ENCODE measurements around the gene MYO1D. TPM values are rescaled to one million over a fixed set of nuclear protein-coding genes. Genes with fewer than 3 reads are reported as not detected.

Gene MYO1D
- total RNA-seq, 2 donors from 2014 or later = 21.4 to 48.3 TPM

GRCh38 chr17:32813021-32813420 lies 63.9 kb downstream of the MYO1D start:
- Histone ChIP-seq H3K9me3 (no peaks in the 10 kb centered on the region), H3K27me3 (no peaks in the 10 kb centered on the region), H3K4me3 (no peak overlapping the region), H3K27ac (no peak overlapping the region), H3K36me3 (replicated peaks in 1 of 2; ENCODE audit: insufficient read depth in 1 of 2, low read depth in 2 of 2) (no peaks in the 10 kb centered on the region), H3K4me1 (no peaks in the 10 kb centered on the region)
- no peak for TF ChIP-seq POLR2A (IDR thresholded peaks at IDR 0.05)
- TF ChIP-seq, protein P1, sequence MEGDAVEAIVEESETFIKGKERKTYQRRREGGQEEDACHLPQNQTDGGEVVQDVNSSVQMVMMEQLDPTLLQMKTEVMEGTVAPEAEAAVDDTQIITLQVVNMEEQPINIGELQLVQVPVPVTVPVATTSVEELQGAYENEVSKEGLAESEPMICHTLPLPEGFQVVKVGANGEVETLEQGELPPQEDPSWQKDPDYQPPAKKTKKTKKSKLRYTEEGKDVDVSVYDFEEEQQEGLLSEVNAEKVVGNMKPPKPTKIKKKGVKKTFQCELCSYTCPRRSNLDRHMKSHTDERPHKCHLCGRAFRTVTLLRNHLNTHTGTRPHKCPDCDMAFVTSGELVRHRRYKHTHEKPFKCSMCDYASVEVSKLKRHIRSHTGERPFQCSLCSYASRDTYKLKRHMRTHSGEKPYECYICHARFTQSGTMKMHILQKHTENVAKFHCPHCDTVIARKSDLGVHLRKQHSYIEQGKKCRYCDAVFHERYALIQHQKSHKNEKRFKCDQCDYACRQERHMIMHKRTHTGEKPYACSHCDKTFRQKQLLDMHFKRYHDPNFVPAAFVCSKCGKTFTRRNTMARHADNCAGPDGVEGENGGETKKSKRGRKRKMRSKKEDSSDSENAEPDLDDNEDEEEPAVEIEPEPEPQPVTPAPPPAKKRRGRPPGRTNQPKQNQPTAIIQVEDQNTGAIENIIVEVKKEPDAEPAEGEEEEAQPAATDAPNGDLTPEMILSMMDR (IDR thresholded peaks at IDR 0.05) = no peak
- intact Hi-C loops (cut with DNase I) = no loop called here
- no peak for DNase-seq
- WGBS, 2 donors = 93 to 94% methylated on average over 3 of the region's 3 CpGs
- no peak for ATAC-seq

DNA sequence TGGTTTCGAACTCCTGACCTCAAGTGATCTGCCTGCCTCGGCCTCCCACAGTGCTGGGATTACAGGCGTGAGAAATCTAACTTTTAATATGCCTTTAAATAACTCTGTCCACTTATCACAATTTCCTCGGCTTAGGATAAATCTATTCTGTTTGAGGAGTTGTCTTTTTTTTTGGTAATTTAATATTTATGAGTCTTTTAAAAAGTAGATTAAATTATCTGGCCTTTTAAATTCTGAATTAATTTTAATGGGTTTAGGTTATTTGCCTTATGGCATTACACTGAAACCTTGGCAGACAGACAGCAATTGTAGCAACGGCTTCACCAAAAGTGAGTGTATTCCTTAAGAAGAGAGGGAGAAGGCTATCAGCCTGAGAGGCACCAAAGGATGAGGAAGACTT lies 66.2 kb downstream of the MYO1D start:
- Histone ChIP-seq H3K4me3 (no peak overlapping the region), H3K27ac (no peak overlapping the region), H3K4me1 (no peaks in the 10 kb centered on the region), H3K36me3 (replicated peaks in 1 of 2; ENCODE audit: insufficient read depth in 1 of 2, low read depth in 2 of 2) (no peaks in the 10 kb centered on the region), H3K9me3 (no peaks in the 10 kb centered on the region), H3K27me3 (no peaks in the 10 kb centered on the region)
- no peak for ATAC-seq
- TF ChIP-seq, protein P1 (IDR thresholded peaks at IDR 0.05) = no peak
- no peak for TF ChIP-seq POLR2A (IDR thresholded peaks at IDR 0.05)
- 94 to 96% methylated on average over 5 of the region's 5 CpGs for WGBS, 2 donors
- no peak for DNase-seq
- intact Hi-C loops (cut with DNase I) = no loop called here

GRCh38 chr17:32807577-32807976 lies 69.3 kb downstream of the MYO1D start:
- Histone ChIP-seq H3K4me1 (no peaks in the 10 kb centered on the region), H3K27ac (no peak overlapping the region), H3K4me3 (no peak overlapping the region), H3K27me3 (no peaks in the 10 kb centered on the region), H3K9me3 (no peaks in the 10 kb centered on the region), H3K36me3 (replicated peaks in 1 of 2; ENCODE audit: insufficient read depth in 1 of 2, low read depth in 2 of 2) (no peaks in the 10 kb centered on the region)
- DNase-seq (no peak), ATAC-seq (no peak)
- TF ChIP-seq, protein P1 (IDR thresholded peaks at IDR 0.05) = no peak
- no peak for TF ChIP-seq POLR2A (IDR thresholded peaks at IDR 0.05)
- 92 to 93% methylated on average over 3 of the region's 3 CpGs for WGBS, 2 donors
- intact Hi-C loops (cut with DNase I) = no loop called here

GRCh38 chr17:32806646-32807045 lies 70.3 kb downstream of the MYO1D start:
- no peak for ATAC-seq

More at GRCh38 chr17:32806646-32807045, 70.3 kb downstream of the MYO1D start:
- H3K36me3 ChIP-seq (replicated peaks in 1 of 2; ENCODE audit: insufficient read depth in 1 of 2, low read depth in 2 of 2) = no peaks in the 10 kb centered on the region
- TF ChIP-seq, protein P1 (IDR thresholded peaks at IDR 0.05) = no peak
- no peaks in the 10 kb centered on the region for H3K9me3 ChIP-seq
- no peak overlapping the region for H3K27ac ChIP-seq
- WGBS, 2 donors = 82 to 86% methylated on average over 2 of the region's 2 CpGs
- DNase-seq = no peak
- H3K27me3 ChIP-seq = no peaks in the 10 kb centered on the region
- H3K4me3 ChIP-seq = no peak overlapping the region
- no peaks in the 10 kb centered on the region for H3K4me1 ChIP-seq
- intact Hi-C loops (cut with DNase I) = no loop called here

All from body of pancreas (tissue), 4 donors.